GM19324 (cell line): ENCODE results near the gene TMEM123.
"Not testable (repeated sequence)": the region's sequence is repeated elsewhere in the genome, so short reads cannot be mapped to it uniquely, and the experiment has no call there.

Source experiments
- ATAC-seq: cut with Tn5 transposase; IDR thresholded peaks from one replicate; pipeline ENCODE4 v1.9.1; 2021; ENCODE audit warnings: mild to moderate bottlenecking, moderate library complexity; ENCODE audit not compliant: unreplicated experiment, low FRiP score

Gene TMEM123

DNA sequence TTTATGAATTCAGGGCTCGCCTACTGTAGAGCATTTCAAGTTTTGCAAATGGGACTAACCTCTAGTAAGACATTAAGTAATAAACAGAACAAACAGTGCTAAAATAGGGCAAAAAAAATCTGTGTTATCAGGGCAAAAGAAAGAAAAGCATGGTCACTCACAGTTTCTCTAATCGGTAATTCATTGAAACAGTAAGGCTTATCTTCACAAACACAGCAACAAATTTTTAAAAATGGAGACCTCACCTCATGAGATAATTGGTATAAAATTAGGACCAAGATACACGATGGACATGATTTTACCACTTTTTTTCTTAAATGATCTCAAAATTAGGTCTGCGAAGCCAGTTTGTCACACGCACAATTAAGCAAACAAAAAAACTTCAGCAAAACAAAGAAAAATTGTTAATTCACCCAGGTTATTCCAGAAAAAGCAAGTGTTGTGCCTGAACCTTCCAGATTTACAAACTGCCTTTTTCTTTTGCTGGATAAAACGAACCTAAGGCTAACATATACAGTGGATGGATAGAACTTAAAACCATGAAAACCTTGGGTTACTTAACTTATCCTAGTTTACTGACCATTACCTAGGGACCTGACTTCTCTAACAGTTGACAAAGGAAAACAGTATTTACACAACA is 1.4 kb downstream of the TMEM123 start:
- ATAC-seq = no peak

DNA sequence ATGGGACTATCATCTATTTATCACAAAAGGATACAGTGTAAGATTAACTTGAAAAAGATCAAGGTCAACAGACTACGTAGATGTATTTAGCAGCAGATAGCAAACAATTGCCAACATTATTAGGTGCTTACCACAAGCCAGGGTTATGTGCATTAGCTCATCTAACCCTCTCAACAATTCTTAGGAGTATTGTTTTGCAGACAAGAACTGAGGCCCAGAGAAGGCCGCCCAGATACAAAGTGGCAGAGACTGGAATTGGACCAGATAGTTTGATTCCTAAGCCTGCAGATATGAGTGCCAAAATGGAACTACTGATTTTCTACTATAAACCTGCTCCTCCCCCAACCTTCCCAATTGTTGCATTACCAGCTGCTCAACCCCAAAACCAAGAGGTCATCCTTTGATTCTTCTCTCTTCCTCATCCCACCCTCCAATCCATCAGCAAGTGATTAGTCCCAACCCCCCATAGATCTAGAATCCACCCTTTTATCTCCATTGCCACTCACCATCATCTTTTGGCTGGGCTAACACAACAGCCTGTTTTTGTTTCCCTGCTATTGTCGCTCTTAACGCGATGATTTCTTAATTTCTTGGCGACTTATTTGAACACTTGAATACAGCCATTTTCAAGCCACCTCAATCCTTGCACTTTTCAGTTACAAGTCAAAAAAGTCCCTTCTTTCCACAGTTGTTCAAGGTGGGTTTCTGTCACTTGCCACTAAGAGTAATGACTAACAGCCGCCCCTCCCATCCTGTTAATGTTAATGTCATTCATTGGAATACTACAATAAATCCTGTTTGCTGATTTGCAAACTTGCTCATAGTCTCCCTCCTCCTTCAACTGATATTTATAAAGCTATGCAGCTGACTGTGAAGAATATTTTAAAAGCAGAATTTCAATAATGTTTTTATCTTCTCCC is 2.7 kb downstream of the TMEM123 start:
- ATAC-seq = no peak

DNA sequence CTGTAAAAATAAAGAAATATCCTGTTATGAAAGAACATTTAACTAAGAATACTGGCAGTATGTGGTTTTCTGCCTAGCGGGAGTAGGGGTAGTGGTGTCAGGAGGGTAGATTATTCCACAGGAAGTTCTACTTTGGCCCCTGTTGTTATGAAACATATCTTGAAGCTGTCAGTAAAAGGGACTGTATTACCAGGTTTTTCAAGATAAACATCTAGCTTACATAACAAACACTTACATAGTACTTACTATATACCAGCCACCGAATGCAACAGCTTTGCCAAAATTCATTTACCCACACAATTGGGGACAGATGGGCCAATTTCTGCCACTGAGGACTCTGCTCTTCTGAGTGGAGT is 3.7 kb downstream of the TMEM123 start:
- ATAC-seq = no peak

GRCh38 chr11:102447941-102448868 is 4.4 kb downstream of the TMEM123 start:
- ATAC-seq = no peak

GRCh38 chr11:102447193-102447592 is 5.4 kb downstream of the TMEM123 start:
- ATAC-seq = no peak

DNA sequence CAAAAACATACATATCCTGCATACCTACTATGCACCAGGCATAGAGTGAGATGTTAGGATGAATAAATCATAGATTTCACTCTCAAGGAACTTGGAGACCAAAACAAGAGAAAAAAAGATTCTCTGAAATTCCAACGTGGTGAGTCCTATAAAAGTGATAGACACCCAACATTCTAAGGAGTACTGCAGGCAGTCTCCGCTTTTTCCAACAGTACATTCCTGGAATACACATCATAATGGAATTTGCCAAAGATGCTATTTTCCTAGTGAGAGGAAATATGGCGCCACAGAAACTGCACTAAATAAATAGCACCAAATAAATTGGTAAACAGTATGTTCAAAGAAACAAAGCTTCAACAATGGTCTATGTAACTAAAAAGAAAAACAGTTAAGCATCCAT is 6.0 kb downstream of the TMEM123 start:
- ATAC-seq = no peak

GRCh38 chr11:102444693-102445092 is 7.9 kb downstream of the TMEM123 start:
- not testable (repeated sequence) for ATAC-seq

GRCh38 chr11:102444142-102444541 is 8.4 kb downstream of the TMEM123 start:
- ATAC-seq = not testable (repeated sequence)

DNA sequence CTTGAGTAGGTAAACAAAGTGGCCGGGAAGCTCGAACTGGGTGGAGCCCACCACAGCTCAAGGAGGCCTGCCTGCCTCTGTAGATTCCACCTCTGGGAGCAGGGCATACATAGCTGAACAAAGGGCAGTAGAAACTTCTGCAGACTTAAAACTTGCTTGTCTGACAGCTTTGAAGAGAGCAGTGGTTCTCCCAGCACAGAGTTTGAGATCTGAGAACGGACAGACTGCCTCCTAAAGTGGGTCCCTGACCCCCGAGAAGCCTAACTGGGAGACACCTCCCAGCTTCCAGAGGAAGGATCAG is 13.6 kb downstream of the TMEM123 start:
- not testable (repeated sequence) for ATAC-seq

GRCh38 chr11:102438311-102439062 is 14.1 kb downstream of the TMEM123 start:
- no peak for ATAC-seq

DNA sequence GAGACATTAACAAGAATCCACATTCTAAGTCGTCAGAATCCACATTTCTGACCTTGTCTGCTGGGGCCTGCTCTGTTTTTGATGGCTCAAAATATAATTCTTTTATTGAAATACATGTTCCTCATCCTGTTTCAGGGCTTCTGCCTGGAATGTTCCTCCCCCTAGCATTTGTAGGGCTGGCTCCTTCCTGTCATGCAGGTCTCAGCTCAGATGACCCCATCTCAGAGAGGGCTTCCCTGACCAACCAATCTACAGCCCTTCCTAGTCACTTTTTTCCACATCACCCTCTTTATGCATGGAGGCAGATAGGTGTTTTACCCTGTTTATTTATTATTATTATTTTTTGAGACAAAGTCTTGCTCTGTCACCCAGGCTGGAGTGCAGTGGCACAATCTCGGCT is 14.8 kb downstream of the TMEM123 start:
- ATAC-seq = no peak

GRCh38 chr11:102436976-102437375 is 15.6 kb downstream of the TMEM123 start:
- ATAC-seq = no peak

DNA sequence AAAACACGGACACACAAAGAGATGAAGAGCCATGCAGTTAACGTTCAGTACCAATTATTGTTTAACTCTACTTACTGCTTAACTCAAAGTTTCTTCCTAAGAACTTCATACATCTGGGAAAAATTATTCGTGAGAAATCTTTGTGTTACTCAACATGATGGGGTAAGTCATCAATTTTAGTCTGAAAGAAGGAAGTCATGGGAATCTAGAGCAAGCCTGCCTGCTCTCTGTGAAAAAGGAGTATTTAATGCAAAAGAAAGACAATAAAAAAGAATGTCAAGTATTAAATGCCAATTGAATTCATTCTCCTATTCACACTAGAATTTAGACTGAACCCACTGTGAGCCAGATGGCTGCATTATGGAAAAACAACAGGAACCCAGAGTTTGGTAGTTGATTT is 16.0 kb downstream of the TMEM123 start:
- ATAC-seq = no peak

- ATAC-seq = no peak
These were observed 16.9 kb downstream of the TMEM123 start for GRCh38 chr11:102435688-102436087.

- not testable (repeated sequence) for ATAC-seq
These were observed 19.0 kb downstream of the TMEM123 start for GRCh38 chr11:102433571-102433970.

- ATAC-seq = not testable (repeated sequence)
These were observed 20.0 kb downstream of the TMEM123 start for GRCh38 chr11:102432560-102432959.

DNA sequence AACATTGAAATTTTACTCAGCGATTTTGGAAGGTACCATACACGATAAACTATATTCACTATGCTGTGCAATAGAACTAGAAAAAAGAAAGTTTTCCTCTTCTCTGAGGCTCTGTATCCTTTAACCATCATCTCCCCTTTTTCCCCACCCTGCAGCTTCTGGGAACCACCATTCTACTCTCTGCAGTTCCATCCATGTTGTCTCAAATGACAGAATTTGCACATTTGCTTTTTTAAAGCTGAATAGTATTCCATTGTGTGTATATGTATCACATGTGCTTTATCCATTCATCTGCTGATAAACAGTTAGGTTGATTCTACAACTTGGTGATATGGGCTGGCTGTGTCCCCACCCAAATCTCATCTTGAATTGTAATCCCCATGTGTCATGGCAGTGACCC is 21.2 kb downstream of the TMEM123 start:
- no peak for ATAC-seq

GRCh38 chr11:102430158-102430836 is 22.3 kb downstream of the TMEM123 start:
- ATAC-seq = peak; percentile 94

DNA sequence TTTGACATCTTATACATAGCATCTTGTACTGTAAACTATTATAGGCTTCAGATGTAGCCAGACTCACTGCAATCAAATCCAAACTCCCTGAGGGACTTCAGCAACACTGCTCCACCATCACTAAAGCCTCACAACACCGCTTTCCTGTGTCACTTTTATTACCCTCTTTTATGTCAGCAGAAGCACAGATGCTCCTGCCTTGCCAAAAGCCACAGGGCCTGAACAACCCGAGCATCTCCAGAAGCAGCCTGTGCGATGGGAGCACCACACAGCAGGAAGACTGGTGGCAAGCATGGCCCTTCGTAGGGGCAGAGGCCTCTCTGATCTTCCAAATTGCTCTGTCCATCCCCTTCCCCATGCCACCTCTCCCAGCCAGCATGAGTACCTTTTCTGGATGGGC is 22.9 kb downstream of the TMEM123 start:
- ATAC-seq = peak; percentile 7

DNA sequence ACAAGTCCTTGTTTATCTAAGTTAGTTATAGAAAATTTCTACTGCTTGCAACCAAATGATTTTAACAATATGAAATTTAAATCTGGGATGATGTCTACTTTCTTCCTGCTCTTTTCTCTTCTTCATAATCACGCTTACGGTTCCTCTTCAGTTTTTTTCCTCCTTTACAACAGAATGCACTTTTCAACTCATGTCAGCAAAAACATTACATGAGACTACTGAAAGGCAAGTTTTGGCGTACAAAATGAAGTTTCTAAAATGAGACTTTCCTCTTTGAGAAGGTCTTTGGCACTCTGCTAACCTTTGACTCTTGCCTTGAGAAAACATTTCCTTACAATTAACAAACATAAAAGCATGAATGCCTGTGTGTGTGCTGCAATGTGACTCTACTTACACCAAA is 23.3 kb downstream of the TMEM123 start:
- ATAC-seq = no peak
